Measurements from ENCODE around the gene PPIL1. TPM values are rescaled to one million over a fixed set of nuclear protein-coding genes. Genes with fewer than 3 reads are reported as not detected.

The PPIL1 gene
- total RNA-seq, 2 donors from 2014 or later, result 10.1 to 12.6 TPM

DNA sequence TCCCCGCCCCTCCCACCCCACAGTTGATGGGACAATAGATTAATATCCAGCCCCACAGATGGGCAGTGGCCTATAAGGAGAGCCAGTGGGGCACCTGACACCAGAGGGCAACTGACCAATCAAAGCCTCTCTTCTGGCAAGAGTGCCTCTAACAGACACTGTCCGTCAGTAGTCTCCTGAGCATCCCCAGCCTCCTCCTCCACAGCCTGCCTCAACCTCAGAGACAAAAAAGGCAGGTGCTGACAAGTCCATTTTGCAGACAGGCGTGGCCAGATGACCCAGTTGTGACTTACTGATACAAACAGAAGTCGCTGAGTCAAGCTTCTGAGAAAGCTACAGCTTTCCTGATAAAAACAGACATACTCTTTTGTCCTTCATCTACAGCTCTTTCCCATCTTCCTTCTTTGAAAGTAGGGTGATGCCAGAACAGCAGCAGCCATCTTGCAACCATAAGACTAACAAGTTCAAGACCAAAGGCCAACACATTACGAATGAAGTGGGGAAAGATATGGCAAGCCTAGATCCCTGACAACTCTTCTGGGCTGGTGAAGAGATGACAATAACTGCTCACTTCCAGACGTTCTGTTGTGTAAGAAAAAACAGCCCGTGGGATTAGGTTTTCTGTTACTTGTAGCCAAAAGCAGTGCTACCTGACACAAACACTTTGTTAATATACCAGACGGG is 12.3 kb downstream of the PPIL1 start:
- DNase-seq, result no peak
- intact Hi-C loops (cut with DNase I, micrococcal nuclease), result no loop called here
- no peak for ATAC-seq

DNA sequence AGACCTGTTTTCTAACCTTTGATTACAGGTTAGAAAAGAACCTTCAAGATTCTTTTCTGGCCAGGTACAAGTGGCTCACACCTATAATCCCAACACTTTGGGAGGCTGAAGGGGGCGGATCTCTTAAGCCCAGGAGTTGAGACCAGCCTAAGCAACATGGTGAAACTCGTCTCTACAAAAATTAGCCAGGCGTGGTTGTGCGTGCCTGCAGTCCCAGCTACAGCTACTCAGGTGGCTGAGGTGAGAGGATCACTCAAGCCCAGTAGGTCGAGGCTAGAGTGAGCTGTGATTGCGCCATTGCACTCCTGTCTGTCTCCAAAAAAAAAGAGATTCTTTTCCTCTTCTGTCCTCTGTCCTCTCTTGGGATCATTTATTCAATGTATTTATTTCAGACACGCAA is 14.5 kb downstream of the PPIL1 start:
- DNase-seq (no peak), ATAC-seq (no peak)
- intact Hi-C loops (cut with DNase I, micrococcal nuclease), result no loop called here

DNA sequence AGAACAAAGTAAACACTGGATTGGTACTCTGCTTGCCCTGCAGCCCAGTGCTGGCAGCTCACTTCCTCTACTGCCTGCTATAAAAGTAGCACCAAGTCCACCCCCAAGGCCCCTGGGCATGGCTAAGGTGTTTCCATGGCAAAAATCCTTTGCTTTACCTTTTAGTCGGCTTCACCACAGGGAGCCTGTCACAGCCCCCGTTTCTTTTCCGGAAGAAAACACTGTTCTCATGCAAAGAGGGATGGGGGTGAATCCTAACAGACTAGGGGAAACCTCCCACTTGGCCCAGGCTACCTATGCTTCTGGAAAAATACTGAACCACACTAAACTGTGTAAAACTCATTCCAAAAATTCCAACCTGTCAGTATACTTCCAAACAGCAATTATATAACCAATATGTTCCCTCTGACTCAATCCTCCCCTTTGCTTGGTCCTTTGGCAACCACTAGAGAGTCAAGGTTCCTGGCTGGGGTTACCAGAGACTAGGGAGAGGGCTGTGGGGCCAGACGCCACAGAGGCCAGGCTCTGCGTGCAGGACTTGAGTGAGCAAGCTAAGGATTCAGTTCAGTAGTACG is 16.1 kb downstream of the PPIL1 start:
- ATAC-seq (peak; percentile 79), DNase-seq (peak in 1 of 2 donors; percentile 17)
- intact Hi-C loops (cut with DNase I, micrococcal nuclease), result no loop called here

DNA sequence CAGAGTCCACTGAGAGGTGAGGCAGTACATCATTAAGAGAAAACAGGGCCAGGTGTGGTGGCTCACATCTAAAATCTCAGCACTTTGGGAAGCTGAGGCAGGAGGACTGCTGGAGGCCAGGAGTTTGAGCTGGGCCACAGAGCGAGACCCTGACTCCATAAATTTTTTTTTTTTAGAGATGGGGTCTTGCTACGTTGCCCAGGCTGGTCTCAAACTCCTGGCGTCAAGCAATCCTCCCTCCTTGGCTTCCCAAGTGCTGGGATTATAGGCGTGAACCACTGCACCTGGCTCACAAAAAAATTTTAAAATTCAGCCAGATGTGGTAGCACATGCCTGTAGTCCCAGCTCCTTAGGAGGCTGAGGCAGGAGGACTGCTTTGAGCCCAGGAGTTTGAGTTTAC is 17.3 kb downstream of the PPIL1 start:
- intact Hi-C loops (cut with DNase I, micrococcal nuclease), result no loop called here
- DNase-seq (no peak), ATAC-seq (no peak)

DNA sequence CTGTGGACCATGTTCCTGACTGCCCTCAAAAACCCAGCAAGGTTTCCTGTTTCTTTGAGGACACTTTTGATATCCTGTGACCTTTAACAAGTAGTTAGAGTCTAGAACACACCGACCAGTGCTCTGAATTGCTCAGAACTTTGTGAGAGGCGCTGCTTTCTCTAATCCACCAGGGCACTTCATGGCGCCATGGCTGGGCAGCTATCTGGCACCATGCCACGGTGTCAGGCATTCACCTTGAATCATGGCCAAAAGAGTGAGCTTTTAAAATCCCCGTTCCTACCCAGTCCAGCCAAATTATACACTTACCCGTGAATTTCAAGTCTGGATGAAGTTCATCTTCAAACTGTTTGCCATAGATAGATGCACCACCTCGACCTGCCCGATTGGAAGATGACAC is 18.3 kb downstream of the PPIL1 start:
- ATAC-seq, result no peak
- DNase-seq, result no peak
- intact Hi-C loops (cut with DNase I, micrococcal nuclease), result no loop called here

DNA sequence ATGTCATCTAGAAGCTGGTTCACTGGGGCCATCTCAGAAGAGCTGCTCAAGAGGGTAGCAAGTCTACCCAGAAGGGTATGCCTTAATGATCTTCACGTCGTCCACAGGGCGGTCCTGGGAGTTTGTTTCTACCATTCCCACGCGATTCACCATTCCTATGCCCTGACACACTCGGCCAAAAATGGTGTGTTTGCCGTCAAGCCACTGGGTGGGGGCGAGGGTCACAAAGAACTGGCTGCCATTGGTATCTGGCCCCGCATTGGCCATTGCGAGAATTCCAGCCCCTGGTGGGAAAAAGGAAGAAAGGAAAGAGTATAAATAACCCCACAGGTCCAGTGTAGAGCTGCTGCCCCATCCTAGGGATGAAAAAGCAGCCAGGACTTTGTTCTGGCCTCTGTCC is 18.9 kb downstream of the PPIL1 start:
- ATAC-seq, result no peak
- intact Hi-C loops (cut with DNase I, micrococcal nuclease), result no loop called here
- DNase-seq, result no peak

DNA sequence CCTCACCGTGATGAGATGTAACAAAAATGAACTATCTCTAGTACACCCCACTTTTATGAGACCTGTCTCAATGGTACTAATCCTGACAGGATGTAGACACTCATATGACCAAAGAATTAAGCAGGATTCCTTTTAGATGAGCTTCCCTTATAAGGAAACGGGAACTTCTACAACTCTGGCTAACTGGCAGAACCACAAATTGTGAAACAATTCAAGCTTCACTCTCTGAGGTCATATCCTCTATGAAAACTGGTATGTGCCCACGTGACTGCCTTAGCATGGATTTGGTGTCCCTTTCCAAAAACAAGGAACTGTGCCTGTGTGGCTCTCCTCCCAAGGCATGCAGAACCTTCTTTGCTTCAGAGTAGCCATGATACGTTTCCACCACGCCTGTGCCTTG is 21.3 kb downstream of the PPIL1 start:
- ATAC-seq (no peak), DNase-seq (no peak)
- intact Hi-C loops (cut with DNase I, micrococcal nuclease), result loop anchor here in 1 of 2 donors (5.0 kb wide), 1 partner anchor 86 kb away; no protein-coding TSS in a partner anchor

DNA sequence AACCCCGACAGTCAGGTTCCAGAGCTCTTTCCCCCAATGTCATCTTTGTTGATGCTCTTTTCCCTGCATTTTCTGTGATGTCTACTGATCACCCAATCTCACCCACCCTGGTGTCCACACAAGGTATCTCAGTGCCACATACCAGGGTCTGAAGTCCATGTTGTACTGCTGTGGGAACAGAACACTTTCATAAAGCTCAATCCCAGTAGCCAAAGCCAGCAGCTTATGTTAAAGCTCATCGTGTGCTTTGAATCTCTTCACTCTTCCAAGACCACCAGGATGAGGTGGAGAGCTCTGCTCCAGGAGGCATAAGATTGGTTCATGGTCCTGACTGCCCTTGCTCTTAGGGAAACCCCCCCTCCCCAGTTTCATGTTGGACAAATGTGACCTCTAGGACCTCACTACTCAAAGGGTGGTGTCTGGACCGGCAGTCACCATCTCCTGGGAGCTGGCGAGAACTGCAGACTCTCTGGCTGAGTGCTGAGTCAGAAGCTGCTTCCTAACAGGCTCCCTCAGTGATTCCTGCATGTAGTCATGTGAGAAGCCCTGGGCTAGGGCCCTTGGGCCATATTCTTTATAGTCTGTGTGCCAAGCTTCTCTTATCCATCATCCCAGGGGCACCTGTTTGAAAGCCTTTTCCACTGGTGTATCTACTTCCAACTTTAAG is 22.0 kb downstream of the PPIL1 start:
- ATAC-seq, result no peak
- intact Hi-C loops (cut with DNase I, micrococcal nuclease), result loop anchor here in 1 of 2 donors (5.0 kb wide), 1 partner anchor 85 kb away; no protein-coding TSS in a partner anchor
- no peak for DNase-seq

DNA sequence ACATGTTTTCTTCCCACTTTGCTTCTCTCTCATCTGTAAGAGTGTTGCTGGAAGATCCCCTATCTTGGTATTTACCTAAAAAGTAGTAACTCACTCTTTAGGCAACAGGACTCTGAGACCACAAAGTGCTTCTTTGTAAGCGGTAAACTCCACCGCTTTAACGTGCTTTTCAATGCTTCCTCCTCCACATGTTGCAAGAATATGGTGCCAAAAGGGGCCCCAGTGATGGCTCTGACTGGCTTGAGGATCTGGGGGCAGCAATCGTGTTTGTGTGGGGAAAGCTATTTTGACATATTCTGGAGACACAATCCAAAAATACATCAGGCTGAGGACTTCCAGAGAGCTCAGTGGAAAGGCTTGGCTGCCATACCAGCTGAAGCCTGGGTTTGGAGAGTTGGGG is 23.0 kb downstream of the PPIL1 start:
- ATAC-seq (no peak), DNase-seq (no peak)
- intact Hi-C loops (cut with DNase I, micrococcal nuclease), result loop anchor here in 1 of 2 donors (5.0 kb wide), 1 partner anchor 84 kb away; no protein-coding TSS in a partner anchor

DNA sequence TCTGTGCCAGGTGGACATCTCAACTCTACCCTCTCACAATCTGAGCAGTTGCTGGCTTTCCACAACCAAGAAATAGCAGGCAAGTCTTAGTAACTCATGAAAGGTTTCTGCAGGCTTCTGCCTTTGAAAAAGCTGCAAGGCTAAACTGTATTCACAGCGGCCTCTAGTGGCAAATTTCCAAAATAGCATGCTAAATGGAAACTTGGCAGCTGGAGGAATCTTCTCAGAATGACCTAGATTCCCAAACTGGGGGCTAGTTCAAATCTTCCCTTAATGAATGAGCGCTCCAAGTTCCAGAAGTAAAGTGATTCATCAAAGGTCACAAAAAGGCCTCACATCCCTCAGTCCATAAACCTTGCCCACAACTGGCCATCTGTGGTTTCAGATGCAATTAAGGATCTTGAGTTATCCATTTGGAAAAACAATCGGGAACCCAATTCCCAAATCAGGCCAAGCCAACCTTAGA is 23.4 kb downstream of the PPIL1 start:
- intact Hi-C loops (cut with DNase I, micrococcal nuclease), result loop anchor here in 1 of 2 donors (5.0 kb wide), 1 partner anchor 84 kb away; no protein-coding TSS in a partner anchor
- DNase-seq, result no peak
- peak; percentile 15 for ATAC-seq

DNA sequence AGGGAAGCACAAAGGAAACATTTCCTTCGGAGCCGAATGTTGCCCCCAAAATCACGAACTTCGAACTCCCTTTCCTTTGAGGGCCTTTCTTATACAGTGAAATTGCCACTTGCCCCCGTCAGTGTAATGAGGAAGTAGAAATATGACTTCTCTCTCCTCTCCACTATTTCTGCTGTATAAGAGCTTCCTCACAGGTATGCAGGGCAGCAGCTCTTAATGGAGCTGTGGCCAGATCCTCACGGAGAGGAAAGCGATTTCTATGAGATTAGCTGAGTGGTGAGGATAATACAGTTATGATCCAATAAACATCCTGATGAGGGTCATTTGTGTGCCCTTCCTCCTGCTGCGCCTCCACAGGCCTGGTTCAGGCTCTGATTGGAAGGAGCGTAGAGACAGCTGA is 24.6 kb downstream of the PPIL1 start:
- ATAC-seq (no peak), DNase-seq (no peak)
- intact Hi-C loops (cut with DNase I, micrococcal nuclease), result loop anchor here in 1 of 2 donors (5.0 kb wide), 1 partner anchor 83 kb away; no protein-coding TSS in a partner anchor

DNA sequence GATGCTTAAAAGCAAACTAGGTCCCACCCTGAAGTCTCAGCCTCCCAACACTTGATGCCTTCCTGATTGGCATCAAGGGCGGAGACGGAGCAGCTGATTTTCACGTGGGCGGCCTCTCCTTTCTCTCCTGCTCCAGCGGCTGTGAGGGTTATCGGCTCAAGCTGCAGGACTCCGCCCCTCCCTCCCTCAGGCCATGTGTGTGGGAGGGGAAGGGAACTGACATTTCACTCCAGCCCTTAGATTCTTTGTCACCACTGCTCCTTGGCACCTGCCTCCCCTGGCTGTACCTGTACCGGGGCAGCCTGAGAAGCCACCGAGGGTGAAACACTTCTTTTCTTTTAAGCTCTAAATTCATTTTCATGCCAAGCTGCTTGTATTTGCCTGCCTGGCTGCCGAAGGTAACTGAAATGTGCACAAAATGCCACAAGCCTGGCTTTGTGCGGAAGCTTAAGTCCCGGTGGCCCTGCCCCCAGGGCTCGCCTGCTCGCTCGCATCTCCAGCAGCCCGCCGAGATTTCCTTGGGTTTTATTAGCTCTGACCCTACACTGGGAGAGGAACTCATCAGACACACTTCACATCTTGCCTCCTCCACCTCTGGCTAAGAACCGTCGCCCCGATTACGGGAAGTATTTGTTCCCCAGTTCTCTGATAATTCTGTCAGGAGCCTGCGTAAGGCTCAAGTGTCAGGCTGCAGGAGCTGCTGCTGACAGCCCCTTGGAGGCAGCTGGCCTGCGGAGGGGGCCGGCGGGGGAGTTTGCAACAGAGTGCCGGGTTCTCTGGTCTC is 25.8 kb downstream of the PPIL1 start:
- intact Hi-C loops (cut with DNase I, micrococcal nuclease), result loop anchor here in 1 of 2 donors (10.0 kb wide), 1 partner anchor 74 kb away; no protein-coding TSS in a partner anchor
- ATAC-seq, result peak; percentile 95
- DNase-seq, result peak; percentile 78 to 81

DNA sequence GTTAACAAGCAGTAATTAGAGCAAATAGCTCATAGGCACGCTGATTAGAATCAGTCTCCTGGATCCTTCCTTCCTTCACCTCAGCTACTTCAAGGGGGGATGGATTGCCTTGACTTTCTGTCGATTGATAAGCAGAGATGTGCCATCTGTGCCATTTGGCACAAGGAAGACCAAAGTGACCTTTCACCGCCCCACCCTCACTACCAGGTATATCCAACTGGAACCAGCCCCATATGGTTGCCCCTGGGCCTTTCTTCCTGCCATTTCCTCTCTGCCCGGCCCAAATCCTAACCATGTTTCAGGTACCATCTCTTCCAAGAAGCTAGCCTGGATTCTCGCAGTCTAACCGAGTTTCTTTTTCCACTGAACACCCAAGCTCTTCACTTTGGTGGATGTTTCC is 26.6 kb downstream of the PPIL1 start:
- intact Hi-C loops (cut with DNase I, micrococcal nuclease), result loop anchor here in 1 of 2 donors (10.0 kb wide), 1 partner anchor 73 kb away; no protein-coding TSS in a partner anchor
- DNase-seq (peak in 1 of 2 donors; percentile 53), ATAC-seq (peak; percentile 50)

DNA sequence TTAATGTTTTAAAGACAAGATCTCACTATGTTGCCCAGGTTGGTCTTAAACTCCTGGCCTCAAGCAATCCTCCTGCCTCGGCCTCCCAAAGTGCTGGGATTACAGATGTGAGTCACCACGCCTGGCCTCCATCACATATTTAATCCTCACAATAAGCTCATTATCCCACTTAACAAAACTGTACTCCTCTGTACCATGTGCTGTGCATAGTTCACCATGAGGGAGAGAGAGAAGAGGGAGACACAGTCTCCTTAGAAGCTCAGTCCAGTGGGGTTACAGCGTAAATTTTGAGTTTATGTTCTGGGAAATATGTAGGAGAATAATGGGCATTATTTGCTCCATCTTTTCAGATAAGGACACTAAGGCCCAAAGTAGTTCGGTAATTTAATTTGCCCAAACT is 27.5 kb downstream of the PPIL1 start:
- intact Hi-C loops (cut with DNase I, micrococcal nuclease), result loop anchor here in 1 of 2 donors (10.0 kb wide), 1 partner anchor 72 kb away; no protein-coding TSS in a partner anchor
- no peak for ATAC-seq
- no peak for DNase-seq

DNA sequence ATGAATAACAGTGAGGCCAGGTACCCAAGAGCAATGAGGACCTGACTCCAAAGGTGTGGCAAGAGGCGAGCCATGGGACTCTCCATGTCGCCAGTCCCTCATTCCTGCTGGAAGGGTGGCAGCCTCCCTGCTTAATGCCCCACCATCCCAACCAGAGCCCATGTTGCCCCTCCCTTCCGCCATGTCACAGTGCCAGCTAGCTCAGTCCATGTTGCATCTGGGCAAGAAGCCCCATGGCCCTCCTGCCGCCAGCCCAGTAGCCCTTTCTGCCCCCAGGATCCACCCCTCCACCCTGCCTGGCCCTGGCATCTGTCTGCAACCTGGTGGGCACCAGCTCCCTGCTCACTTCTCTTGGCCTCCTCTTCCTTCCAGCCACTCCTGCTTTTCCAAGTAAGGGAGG is 29.4 kb downstream of the PPIL1 start:
- no peak for DNase-seq
- intact Hi-C loops (cut with DNase I, micrococcal nuclease), result loop anchor here in 1 of 2 donors (10.0 kb wide), 1 partner anchor 70 kb away; no protein-coding TSS in a partner anchor
- no peak for ATAC-seq

DNA sequence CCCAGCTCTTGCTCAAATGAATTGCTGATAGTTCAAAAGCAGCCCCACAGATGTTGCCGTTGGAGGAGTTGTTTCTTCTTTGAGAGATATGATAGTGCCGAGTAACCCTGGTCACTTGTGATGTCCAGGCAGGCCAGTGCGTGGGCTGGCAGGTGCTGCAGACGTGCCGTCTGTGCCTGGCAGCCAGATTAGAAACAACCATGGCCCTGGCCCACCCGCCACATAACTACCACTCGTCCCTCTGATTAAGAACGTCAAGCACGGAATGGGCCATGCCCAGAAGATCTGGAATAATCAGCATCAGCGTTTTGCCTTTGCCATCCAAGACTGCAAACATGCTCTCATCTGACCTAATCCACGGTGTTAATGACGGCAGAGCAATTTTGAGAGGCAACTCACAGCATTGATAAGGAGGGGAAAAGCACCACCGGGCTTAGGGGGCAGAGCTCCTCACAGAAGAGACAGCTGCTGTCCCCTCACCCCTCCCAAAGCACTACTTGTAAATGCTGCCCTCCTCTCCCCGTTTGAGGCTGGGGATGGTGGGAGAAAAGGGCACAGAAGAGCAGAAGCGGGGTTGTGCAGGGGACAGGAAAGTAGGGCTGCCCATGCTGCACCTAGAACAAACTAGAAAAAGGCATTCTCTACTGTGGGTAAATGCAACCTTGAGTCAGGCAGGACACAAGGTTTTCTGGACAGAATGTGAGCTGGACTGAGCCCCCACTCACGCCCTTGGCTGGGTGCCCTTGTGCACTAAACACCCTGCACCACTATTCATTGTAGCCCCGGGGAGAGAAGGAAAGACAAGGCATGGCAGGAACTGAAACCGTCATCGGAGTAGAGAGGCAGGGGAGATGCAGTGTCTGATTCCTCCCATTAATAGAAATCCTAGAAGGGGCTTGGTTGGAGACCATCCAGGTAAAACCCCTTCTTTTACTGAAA is 30.1 kb downstream of the PPIL1 start:
- intact Hi-C loops (cut with DNase I, micrococcal nuclease), result loop anchor here in 1 of 2 donors (10.0 kb wide), 1 partner anchor 70 kb away; no protein-coding TSS in a partner anchor
- ATAC-seq, result no peak

DNA sequence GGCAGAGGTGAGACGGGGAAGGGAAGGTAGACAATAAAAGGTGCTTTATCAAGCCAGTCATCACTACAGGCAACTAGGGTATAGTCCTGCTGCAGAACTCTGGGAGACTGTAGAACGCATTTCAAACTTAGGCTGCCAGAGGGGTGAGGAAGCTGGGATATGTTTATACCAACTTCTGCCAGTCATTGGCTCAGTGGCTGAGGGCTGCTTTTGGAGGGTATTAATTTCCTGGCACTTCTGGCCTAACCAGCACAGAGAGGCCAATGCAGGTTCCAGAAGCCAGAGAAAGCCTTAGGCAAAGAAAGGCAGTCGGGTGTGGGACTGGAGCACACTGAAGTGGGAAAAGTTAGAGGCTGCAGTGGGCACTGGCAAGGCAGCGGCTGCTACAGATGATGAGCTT is 31.4 kb downstream of the PPIL1 start:
- intact Hi-C loops (cut with DNase I, micrococcal nuclease), result loop anchor here in 1 of 2 donors (10.0 kb wide), 1 partner anchor 68 kb away; no protein-coding TSS in a partner anchor
- DNase-seq (no peak), ATAC-seq (no peak)

More for the DNA sequence above, 30.1 kb downstream of the PPIL1 start:
- no peak for DNase-seq
